Ectodermal cell (in vitro differentiated cells): Measurements from ENCODE around the gene NTRK1.

Experiments used
- H3K27ac ChIP-seq: 2 replicates; pipeline ENCODE4 v1.7.0; 2013; ENCODE audit warnings: mild to moderate bottlenecking, low read depth, low read length; ENCODE audit not compliant: insufficient read depth, poor library complexity, severe bottlenecking
- H3K27me3 ChIP-seq: 2 replicates; pipeline ENCODE4 v1.7.0; 2013; ENCODE audit warnings: mild to moderate bottlenecking, low read length; ENCODE audit not compliant: insufficient read depth, control insufficient read depth, poor library complexity, severe bottlenecking
- H3K36me3 ChIP-seq: one replicate; pipeline ENCODE4 v1.7.0; 2013; ENCODE audit warnings: low read length; ENCODE audit not compliant: control insufficient read depth, insufficient read depth
- H3K4me1 ChIP-seq: one replicate; pipeline ENCODE4 v1.7.0; 2013; ENCODE audit warnings: low read length; ENCODE audit not compliant: control insufficient read depth, insufficient read depth
- H3K4me3 ChIP-seq: 2 replicates; pipeline ENCODE4 v1.7.0; 2013; ENCODE audit warnings: low read depth, low read length, control low read depth; ENCODE audit not compliant: insufficient read depth
- H3K9me3 ChIP-seq: 2 replicates; pipeline ENCODE4 v1.7.0; 2013; ENCODE audit warnings: mild to moderate bottlenecking, low read length, moderate library complexity; ENCODE audit not compliant: control insufficient read depth
- WGBS, 2 experiments: methylation state at CpG; one replicate each; pipeline ENCODE4 v1.1.7; 2013; ENCODE audit warnings: missing lambda C conversion rate in 2 of 2; 5-methylcytosine and 5-hydroxymethylcytosine counted together

Gene NTRK1

DNA sequence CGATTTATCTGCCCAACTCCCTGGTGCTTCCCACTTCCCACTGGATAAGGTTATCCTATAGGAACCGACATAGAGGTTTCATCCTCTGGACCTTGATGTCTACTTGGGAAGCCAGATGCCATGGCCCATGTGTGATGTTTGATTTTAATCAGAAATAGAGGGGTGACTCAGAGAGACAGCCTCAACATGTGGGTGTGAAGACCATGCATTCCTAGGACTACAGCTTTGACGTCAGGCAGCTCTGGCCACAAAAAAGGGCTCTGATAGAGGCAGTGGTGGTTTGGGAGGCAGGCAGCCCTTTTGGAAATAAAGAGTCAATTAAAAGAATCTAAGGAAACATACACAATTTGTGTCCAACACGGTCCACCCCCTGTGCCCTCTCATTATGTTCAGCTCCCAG lies 38.9 kb upstream of the NTRK1 start:
- no peak overlapping the region for H3K4me3 ChIP-seq
- H3K36me3 ChIP-seq, result no peaks in the 10 kb centered on the region
- no peaks in the 10 kb centered on the region for H3K4me1 ChIP-seq
- H3K27ac ChIP-seq, result no peak overlapping the region
- no peaks in the 10 kb centered on the region for H3K9me3 ChIP-seq
- 77 to 80% methylated on average over 4 of the region's 4 CpGs for WGBS, 2 experiments
- no peaks in the 10 kb centered on the region for H3K27me3 ChIP-seq

DNA sequence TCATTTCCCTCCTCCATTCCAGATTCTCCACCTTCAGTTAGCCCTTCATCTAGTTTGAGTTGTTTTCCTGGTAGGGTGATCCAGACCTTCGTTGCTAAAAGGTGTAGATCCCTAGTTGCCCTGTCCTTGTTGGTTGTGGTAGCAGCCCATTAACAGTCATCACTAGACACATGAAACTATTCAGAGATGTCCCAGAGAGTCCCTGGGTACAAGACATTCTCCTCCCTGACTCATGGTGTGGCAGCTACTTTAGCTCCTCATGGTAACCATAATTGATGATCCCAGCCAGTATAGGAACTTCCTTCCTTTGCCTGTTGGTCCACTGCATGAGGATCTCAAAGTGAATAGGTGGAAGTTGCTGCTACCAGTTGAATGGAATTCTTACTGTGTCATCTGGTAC lies 38.0 kb upstream of the NTRK1 start:
- H3K4me1 ChIP-seq, result no peaks in the 10 kb centered on the region
- H3K9me3 ChIP-seq, result no peaks in the 10 kb centered on the region
- H3K27ac ChIP-seq, result no peak overlapping the region
- no peaks in the 10 kb centered on the region for H3K27me3 ChIP-seq
- no peaks in the 10 kb centered on the region for H3K36me3 ChIP-seq
- no peak overlapping the region for H3K4me3 ChIP-seq
- WGBS, 2 experiments, result 88 to 100% methylated on average over 1 of the region's 1 CpG

DNA sequence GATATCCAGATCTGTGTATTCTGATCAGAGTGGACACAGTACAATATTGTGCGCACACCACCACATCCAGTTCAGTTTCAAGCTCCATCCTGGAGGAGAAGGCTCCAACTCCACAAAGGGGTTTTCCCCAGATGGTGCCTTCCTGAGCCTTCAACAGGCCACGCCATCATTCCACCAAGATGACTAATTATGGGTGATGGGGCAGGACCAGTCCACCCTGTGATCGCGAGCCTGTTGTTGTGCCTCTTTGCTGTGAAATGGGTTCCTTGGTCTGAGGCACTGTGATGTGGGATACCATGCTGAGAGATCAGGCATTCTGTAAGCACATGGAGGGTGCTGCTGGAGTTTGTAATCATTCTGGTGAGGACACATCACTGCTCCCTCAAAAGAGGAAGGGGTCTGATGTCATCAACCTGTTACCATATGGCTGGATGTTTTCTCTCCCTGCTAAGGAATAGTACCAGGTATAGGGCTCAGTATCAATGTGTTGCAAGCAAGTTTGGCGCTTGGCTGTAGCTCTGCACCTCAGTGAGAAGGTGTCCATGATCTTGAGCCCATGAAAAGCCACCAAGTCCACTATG lies 37.4 kb upstream of the NTRK1 start:
- Histone ChIP-seq H3K9me3 (no peaks in the 10 kb centered on the region), H3K36me3 (no peaks in the 10 kb centered on the region), H3K27me3 (no peaks in the 10 kb centered on the region), H3K27ac (no peak overlapping the region), H3K4me1 (no peaks in the 10 kb centered on the region), H3K4me3 (no peak overlapping the region)
- WGBS, 2 experiments, result 89 to 90% methylated on average over 5 of the region's 5 CpGs

DNA sequence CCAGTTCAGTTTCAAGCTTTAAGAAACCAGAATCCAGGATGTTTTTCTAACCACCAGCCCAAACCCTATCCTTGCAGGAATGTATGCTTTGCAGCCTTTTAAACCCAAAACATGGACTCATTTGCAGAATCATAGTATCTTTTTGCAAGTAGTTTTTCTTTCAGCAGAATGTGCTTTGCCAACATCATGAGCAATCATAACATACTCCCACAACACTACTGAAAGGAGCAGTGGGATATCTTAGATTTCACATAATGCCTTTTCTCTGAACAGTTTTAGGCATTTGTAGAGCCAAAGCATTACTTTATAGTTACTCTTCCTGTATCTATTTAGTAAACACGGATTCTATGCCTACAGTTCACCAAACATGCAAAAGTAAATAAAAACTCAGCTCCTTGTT lies 34.0 kb upstream of the NTRK1 start:
- WGBS, 2 experiments, result 83 to 100% methylated on average over 1 of the region's 1 CpG
- Histone ChIP-seq H3K36me3 (no peaks in the 10 kb centered on the region), H3K4me3 (no peak overlapping the region), H3K27me3 (peaks cover 5% of the 10 kb centered on the region), H3K4me1 (no peaks in the 10 kb centered on the region), H3K9me3 (no peaks in the 10 kb centered on the region), H3K27ac (no peak overlapping the region)

DNA sequence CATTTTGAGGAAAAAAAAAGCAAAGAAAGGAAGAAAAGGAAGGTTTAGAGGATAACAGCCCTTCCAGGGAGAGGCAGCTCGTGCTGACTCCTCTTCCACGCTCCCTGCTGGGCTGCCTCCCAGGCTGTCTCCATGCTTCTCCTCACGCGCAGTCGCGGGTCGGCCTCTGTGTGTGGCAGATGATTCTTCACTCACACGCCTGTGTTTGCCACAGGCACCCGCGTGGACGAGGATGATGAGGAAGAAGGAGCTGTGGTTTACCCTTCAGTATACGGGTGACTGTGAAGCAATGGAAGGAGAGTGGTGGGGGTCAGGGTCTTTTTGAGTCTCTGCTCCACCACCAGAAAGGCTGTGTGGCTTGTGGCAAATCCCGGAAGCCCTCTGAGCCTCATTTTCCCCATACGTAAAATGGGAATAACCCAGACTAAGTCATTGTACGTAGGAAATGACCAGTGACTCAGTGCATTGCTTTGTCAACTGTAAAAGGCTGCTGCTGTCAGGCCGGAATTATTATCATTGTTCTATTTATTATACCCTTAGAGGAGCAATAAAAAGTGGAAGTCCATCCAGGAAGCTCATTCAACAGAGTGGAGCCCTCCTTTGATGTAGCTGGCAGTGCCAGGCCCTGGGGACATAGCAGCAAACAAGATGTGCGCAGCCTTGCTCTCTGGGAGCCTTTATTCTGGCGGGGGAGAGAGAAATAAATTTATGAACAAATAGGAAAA lies 32.1 kb upstream of the NTRK1 start:
- H3K27ac ChIP-seq, result no peak overlapping the region
- no peaks in the 10 kb centered on the region for H3K9me3 ChIP-seq
- H3K4me3 ChIP-seq, result no peak overlapping the region
- no peaks in the 10 kb centered on the region for H3K36me3 ChIP-seq
- peaks cover 5% of the 10 kb centered on the region for H3K27me3 ChIP-seq
- WGBS, 2 experiments, result 72 to 76% methylated on average over 18 of the region's 18 CpGs
- H3K4me1 ChIP-seq, result no peaks in the 10 kb centered on the region

DNA sequence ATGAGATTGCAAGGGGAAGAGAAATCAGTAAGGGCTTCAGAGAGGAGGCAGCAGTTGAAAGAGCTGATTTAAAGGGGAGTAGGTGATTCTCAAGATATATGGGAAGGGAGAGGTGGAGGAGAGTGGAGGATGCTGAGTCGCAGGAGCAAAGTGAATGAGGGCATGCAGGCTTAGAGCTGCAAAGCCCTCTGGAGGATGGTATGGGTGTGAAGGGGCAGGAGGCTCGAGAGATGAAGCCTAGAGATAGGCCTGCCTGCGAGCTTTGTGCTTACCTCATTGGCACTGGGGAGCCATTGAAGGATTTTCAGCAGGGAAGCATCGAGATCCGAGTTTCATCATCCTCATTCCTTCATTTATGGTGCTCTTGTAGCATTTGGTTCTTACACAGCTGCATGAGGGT lies 28.2 kb upstream of the NTRK1 start:
- 64 to 79% methylated on average over 5 of the region's 5 CpGs for WGBS, 2 experiments
- Histone ChIP-seq H3K27me3 (peaks cover 9% of the 10 kb centered on the region), H3K4me1 (no peaks in the 10 kb centered on the region), H3K36me3 (no peaks in the 10 kb centered on the region), H3K9me3 (no peaks in the 10 kb centered on the region), H3K4me3 (no peak overlapping the region), H3K27ac (no peak overlapping the region)

DNA sequence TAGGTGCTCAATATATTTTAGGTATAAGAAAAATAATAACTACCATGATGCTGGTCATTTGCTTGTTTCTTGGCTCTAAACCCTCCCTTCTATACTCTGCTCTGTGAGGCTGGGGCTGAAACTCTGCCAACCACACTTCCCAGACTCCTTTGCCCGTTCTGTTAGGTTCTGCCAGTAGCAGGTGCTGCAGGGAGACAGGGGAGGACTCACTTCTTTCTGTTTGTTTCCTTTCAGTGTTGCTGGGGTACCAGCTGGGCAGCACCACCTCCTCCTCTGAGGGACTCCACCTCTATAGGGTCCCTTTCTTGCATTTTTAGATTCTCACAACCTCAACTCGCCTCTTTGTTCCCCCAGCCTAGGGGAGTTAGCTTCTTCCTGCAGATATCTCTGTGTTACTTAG lies 27.1 kb upstream of the NTRK1 start:
- Histone ChIP-seq H3K4me3 (no peak overlapping the region), H3K9me3 (no peaks in the 10 kb centered on the region), H3K27me3 (peaks cover 9% of the 10 kb centered on the region), H3K4me1 (no peaks in the 10 kb centered on the region), H3K36me3 (no peaks in the 10 kb centered on the region), H3K27ac (no peak overlapping the region)
- 71 to 81% methylated on average over 2 of the region's 2 CpGs for WGBS, 2 experiments

DNA sequence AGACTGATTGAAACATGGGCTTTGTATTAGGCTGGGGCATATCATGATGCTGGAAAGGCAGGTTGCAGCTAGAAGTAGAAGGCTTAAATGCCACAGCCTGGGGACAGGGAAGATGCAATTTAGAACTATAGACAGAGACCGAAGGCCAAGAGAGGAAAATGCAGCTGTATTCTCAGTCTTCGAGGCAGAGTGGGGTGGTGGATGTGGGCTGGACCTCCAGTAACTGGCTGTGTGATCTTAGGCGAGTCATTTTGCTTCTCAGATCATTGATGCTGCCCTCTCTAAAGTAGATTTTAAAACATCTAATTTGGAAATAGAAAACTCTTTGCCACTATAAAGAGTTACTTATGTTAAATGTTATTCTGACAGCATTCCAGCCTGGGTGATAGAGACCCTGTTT lies 26.3 kb upstream of the NTRK1 start:
- Histone ChIP-seq H3K9me3 (no peaks in the 10 kb centered on the region), H3K4me1 (peaks cover 5% of the 10 kb centered on the region), H3K27me3 (peaks cover 9% of the 10 kb centered on the region), H3K4me3 (no peak overlapping the region), H3K27ac (no peak overlapping the region), H3K36me3 (no peaks in the 10 kb centered on the region)
- WGBS, 2 experiments, result 83 to 89% methylated on average over 3 of the region's 3 CpGs

DNA sequence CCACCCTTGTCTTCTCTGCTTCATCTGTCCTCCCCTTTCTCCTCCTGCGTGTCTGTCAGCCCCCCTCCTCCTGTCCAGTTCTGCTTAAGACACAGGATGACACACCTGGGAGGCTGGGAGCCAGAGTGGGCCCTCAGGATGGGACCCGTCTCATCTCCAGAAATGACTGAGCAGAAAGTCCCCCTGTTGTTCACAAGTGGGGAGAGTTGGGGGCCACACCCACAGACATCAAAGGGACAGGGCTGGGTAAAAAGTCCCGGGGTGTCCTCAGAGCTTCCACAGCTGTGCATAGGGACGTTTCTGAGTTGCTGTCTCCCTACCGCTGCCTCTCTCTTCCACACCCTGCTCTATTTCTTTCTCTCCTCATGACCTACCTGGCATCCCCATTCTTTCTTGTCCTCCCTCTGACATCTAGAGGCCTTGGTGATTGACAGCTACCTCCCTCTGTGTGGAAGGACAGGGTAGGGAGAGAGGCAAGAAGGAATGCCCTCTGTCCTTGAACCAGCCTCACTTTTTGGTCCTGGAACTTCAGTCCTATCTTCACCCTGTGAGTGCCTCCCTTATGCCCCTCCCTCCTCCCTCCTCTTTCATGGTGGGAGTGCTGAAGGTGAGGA lies 24.5 kb upstream of the NTRK1 start:
- Histone ChIP-seq H3K36me3 (no peaks in the 10 kb centered on the region), H3K27me3 (peaks cover 8% of the 10 kb centered on the region), H3K4me3 (no peak overlapping the region), H3K4me1 (peaks cover 15% of the 10 kb centered on the region), H3K27ac (no peak overlapping the region), H3K9me3 (no peaks in the 10 kb centered on the region)
- WGBS, 2 experiments, result 77% methylated on average over 5 of the region's 5 CpGs

DNA sequence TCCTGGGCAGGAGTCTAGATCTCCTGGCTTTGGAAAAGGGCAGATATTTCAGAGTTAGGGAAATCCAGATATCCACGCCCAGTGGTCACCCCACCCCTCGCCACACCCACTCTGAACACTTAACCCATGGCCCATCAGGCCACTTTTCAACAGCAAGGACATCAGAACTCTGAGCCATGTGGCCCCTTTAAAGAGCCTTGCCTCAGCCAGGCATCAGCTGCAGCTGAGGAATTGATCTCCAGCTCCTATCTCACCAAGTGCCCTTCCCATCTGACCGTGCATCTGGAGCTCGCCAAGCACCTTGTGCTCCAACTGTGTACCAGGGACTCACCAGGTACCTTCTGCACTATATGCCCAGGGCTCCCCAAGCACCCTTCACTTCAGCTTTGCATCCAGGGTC lies 23.8 kb upstream of the NTRK1 start:
- Histone ChIP-seq H3K9me3 (no peaks in the 10 kb centered on the region), H3K4me3 (no peak overlapping the region), H3K36me3 (no peaks in the 10 kb centered on the region), H3K27me3 (peaks cover 11% of the 10 kb centered on the region), H3K4me1 (peaks cover 15% of the 10 kb centered on the region), H3K27ac (no peak overlapping the region)
- whole genome bisulfite sequencing, 2 experiments, result 88 to 93% methylated on average over 4 of the region's 4 CpGs
